Transverse colon (tissue), 4 donors: ENCODE results near the gene RALGDS. TPM values are rescaled to one million over a fixed set of nuclear protein-coding genes. Genes with fewer than 3 reads are reported as not detected.

ENCODE experiments used
- DNase-seq: peaks from one replicate; pipeline ENCODE4 v3.0.0-alpha.2; 2019
- H3K27ac ChIP-seq, 4 donors: fragments of 200-600 bp; sonication (generic); 2 replicates each; pipeline ENCODE4 v1.5.1; 2016 to 2018; ENCODE audit warnings: inconsistent platforms in 4 of 4
- H3K27me3 ChIP-seq: fragments of 200-600 bp; sonication (generic); 2 replicates; pipeline ENCODE4 v1.5.1; 2017; ENCODE audit warnings: inconsistent platforms
- H3K36me3 ChIP-seq, 4 donors: fragments of 200-600 bp; sonication (generic); 2 replicates each; pipeline ENCODE4 v1.5.1; 2017 to 2019; ENCODE audit warnings: inconsistent platforms in 4 of 4
- H3K4me1 ChIP-seq, 4 donors: fragments of 200-600 bp; sonication (generic); 2 replicates each; pipeline ENCODE4 v1.5.1; 2017 to 2020; ENCODE audit warnings: inconsistent platforms in 4 of 4
- H3K4me3 ChIP-seq, 4 donors: fragments of 200-600 bp; sonication (generic); 1 replicate in 1 of 4; 2 replicates in 3 of 4; pipeline versions ENCODE4 v1.5.1 to v1.6.1; 2017 to 2019; ENCODE audit warnings: inconsistent platforms in 4 of 4
- H3K9me3 ChIP-seq, 2 donors: fragments of 200-600 bp; sonication (generic); 2 replicates each; pipeline ENCODE4 v1.5.1; 2017 to 2019; ENCODE audit warnings: inconsistent platforms in 2 of 2
- CTCF ChIP-seq, 5 experiments: fragments of 200-600 bp in 3 of 5; fragments of 450-650 bp in 2 of 5; sonication (generic) in 3 of 5; IDR thresholded peaks; 1 replicate in 2 of 5; 2 replicates in 3 of 5; pipeline ENCODE4 v1.5.1; 2016 to 2017; ENCODE audit warnings: antibody characterized with exemption in 5 of 5, inconsistent platforms in 3 of 5, mild to moderate bottlenecking in 2 of 5, moderate library complexity in 1 of 5
- EP300 ChIP-seq: sonication (generic); formaldehyde crosslinking; IDR thresholded peaks from one replicate; pipeline ENCODE4 v1.6.1; 2017; ENCODE audit warnings: antibody characterized with exemption, low read depth
- POLR2A ChIP-seq: fragments of 450-650 bp; IDR thresholded peaks from one replicate; pipeline ENCODE4 v1.6.1; 2016; ENCODE audit warnings: antibody characterized with exemption, mild to moderate bottlenecking, moderate library complexity
- POLR2AphosphoS5 ChIP-seq, 3 donors: sonication (generic); formaldehyde crosslinking; IDR thresholded peaks; one replicate each; pipeline ENCODE4 v1.6.1; 2016; ENCODE audit warnings: antibody characterized with exemption in 3 of 3
- WGBS, 2 donors: methylation state at CpG; one replicate each; pipeline ENCODE4 v1.1.5; 2018; ENCODE audit warnings: low coverage in 1 of 2; 5-methylcytosine and 5-hydroxymethylcytosine counted together
- in situ Hi-C, 4 donors: fragments of 200-750 bp; cut with MboI; loops; one replicate each; pipeline versions ENCODE4 v1.15.0 to v1.15.1; 2017; ENCODE audit warnings: low sequenced_read_pairs in 3 of 4, low pct_ligation_motif_present in 1 of 4, low pct_unique_long_range_greater_than_20kb in 1 of 4
- intact Hi-C: fragments of 100-400 bp; cut with DNase I; formaldehyde crosslinking; loops from one replicate; pipeline ENCODE4 v1.15.1; 2023; ENCODE audit warnings: low total_unique reads
- total RNA-seq, 4 donors: library from RNA; depleted of rRNA; stranded (reverse); fragments of >200 nt; gene quantifications; one replicate each; pipeline ENCODE4 v1.1.0, GENCODE V29; 2016

The RALGDS gene
- total RNA-seq, 4 donors from 2014 or later: 50.5 to 233 (median 58.2) TPM

GRCh38 chr9:133113949-133114885 lies 6.8 kb downstream of the RALGDS start:
- Histone ChIP-seq H3K27ac (peak overlapping the region; percentile 62 to 89 (median 75)), H3K9me3 (no peaks in the 10 kb centered on the region), H3K36me3 (peaks cover 0 to 15% (median under 1%) of the 10 kb centered on the region in 4 donors), H3K27me3 (no peaks in the 10 kb centered on the region), H3K4me3 (no peak overlapping the region), H3K4me1 (peaks cover 40 to 70% (median 54%) of the 10 kb centered on the region in 4 donors)
- intact Hi-C loops: no loop called here
- WGBS, 2 donors: 67% methylated on average over 13 of the region's 20 CpGs; no CpG with 5 or more reads in 1 of the 2 donors
- no peak for TF ChIP-seq POLR2A
- TF ChIP-seq POLR2AphosphoS5 (IDR thresholded peaks at IDR 0.05): no peak
- no peak for TF ChIP-seq EP300
- TF ChIP-seq CTCF (IDR thresholded peaks at IDR 0.05): no peak
- DNase-seq: no peak
- in situ Hi-C loops: no loop called here

GRCh38 chr9:133113163-133113948 lies 7.7 kb downstream of the RALGDS start:
- in situ Hi-C loops: no loop called here

GRCh38 chr9:133112663-133113026 lies 8.4 kb downstream of the RALGDS start:
- peak; percentile 62 for DNase-seq
- intact Hi-C loops: no loop called here
- Histone ChIP-seq H3K4me1 (peaks cover 34 to 54% (median 50%) of the 10 kb centered on the region in 4 donors), H3K36me3 (peaks cover 0 to 31% (median 9%) of the 10 kb centered on the region in 4 donors), H3K27me3 (no peaks in the 10 kb centered on the region), H3K27ac (peak overlapping the region; percentile 62 to 89 (median 75)), H3K9me3 (no peaks in the 10 kb centered on the region), H3K4me3 (no peak overlapping the region)
- no peak for TF ChIP-seq EP300
- in situ Hi-C loops: no loop called here
- 64% methylated on average over 7 of the region's 7 CpGs; no CpG with 5 or more reads in 1 of the 2 donors for WGBS, 2 donors

More at GRCh38 chr9:133113163-133113948, 7.7 kb downstream of the RALGDS start:
- intact Hi-C loops: no loop called here
- Histone ChIP-seq H3K4me1 (peaks cover 40 to 61% (median 50%) of the 10 kb centered on the region in 4 donors), H3K36me3 (peaks cover 0 to 24% (median 5%) of the 10 kb centered on the region in 4 donors), H3K9me3 (no peaks in the 10 kb centered on the region), H3K27me3 (no peaks in the 10 kb centered on the region), H3K4me3 (no peak overlapping the region), H3K27ac (peak overlapping the region; percentile 62 to 89 (median 75))
- TF ChIP-seq POLR2AphosphoS5 (IDR thresholded peaks at IDR 0.05): peak in 1 of 3 donors; percentile 6
- no peak for TF ChIP-seq CTCF (IDR thresholded peaks at IDR 0.05)
- no peak for TF ChIP-seq EP300
- no peak for DNase-seq
- 60 to 86% methylated on average over 1 to 12 of the region's 19 CpGs for WGBS, 2 donors

GRCh38 chr9:133111808-133112662 lies 9.0 kb downstream of the RALGDS start:
- DNase-seq: no peak
- Histone ChIP-seq H3K9me3 (no peaks in the 10 kb centered on the region), H3K4me1 (peaks cover 28 to 48% (median 45%) of the 10 kb centered on the region in 4 donors), H3K4me3 (no peak overlapping the region), H3K36me3 (peaks cover 0 to 36% (median 12%) of the 10 kb centered on the region in 4 donors), H3K27me3 (no peaks in the 10 kb centered on the region), H3K27ac (peak overlapping the region in 3 of 4 donors; percentile 71 to 89 (median 79))
- intact Hi-C loops: no loop called here
- in situ Hi-C loops: no loop called here
- WGBS, 2 donors: 89% methylated on average over 28 of the region's 30 CpGs; no CpG with 5 or more reads in 1 of the 2 donors
- no peak for TF ChIP-seq POLR2AphosphoS5 (IDR thresholded peaks at IDR 0.05)
